NCI-H82 treated with DMSO at 0.1 percent for 48 hours (cell line): ENCODE results near the gene SPATC1L.

ENCODE experiments used
- DNase-seq: peaks from one replicate; lab custom pipeline; 2025; ENCODE audit not compliant: unreplicated experiment; lab: John Stamatoyannopoulos, UW

SPATC1L gene

GRCh38 chr21:46136739-46137349, 47.4 kb downstream of the SPATC1L start:
- DNase-seq: no peak

DNA sequence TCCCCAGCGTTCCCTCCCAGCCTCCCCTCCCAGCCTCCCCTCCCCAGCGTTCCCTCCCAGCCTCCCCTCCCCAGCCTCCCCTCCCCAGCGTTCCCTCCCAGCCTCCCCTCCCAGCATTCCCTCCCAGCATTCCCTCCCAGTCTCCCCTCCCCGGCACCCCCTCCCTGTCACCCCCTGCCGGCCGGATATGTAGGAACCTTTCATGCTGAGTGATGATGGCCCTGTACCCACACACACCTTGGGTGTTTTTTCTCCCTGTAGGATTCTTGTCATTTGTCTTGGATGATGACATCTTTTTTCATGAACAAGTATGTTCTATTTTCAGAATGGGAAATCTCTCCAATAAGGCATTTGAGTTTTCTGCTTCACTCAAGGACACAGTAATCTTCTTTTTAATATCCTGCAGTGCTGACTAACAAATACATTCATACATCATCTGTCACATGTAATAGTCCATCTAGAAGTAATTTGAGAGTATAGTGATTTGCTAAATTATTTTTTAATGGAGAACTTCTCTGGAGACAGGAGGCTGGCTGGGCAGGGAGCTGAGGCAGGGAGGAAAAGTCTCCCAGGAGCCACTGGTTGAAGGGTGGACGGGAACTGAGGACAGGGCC, 48.4 kb downstream of the SPATC1L start:
- DNase-seq: no peak

DNA sequence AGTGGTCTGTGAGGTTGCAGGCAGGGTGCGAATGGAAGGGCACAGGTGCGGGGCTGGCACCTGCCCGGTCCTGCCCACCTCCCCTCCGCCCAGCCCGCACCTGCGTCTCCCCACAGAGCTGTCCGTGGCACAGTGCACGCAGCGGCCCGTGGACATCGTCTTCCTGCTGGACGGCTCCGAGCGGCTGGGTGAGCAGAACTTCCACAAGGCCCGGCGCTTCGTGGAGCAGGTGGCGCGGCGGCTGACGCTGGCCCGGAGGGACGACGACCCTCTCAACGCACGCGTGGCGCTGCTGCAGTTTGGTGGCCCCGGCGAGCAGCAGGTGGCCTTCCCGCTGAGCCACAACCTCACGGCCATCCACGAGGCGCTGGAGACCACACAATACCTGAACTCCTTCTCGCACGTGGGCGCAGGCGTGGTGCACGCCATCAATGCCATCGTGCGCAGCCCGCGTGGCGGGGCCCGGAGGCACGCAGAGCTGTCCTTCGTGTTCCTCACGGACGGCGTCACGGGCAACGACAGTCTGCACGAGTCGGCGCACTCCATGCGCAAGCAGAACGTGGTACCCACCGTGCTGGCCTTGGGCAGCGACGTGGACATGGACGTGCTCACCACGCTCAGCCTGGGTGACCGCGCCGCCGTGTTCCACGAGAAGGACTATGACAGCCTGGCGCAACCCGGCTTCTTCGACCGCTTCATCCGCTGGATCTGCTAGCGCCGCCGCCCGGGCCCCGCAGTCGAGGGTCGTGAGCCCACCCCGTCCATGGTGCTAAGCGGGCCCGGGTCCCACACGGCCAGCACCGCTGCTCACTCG, 52.2 kb downstream of the SPATC1L start:
- no peak for DNase-seq

GRCh38 chr21:46131588-46131837, 52.7 kb downstream of the SPATC1L start:
- DNase-seq: no peak

GRCh38 chr21:46130831-46131587, 53.2 kb downstream of the SPATC1L start:
- no peak for DNase-seq

- no peak for DNase-seq
These were observed 54.2 kb downstream of the SPATC1L start for GRCh38 chr21:46129846-46130651.

DNA sequence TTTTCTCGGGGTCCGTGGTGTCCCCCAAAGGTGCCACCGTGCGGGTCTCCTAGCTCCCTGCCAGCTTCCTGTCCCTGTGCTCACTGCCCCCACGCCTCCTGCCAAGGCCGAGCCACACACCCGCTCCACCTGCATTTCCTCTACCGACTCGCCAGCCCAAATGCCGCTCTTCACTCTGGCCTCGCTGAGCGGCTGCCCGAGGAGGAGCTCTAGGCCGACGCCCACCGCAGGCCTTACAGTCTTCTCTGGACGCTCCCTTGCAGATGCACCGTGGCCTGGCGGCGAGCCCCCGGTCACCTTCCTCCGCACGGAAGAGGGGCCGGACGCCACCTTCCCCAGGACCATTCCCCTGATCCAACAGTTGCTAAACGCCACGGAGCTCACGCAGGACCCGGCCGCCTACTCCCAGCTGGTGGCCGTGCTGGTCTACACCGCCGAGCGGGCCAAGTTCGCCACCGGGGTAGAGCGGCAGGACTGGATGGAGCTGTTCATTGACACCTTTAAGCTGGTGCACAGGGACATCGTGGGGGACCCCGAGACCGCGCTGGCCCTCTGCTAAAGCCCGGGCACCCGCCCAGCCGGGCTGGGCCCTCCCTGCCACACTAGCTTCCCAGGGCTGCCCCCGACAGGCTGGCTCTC, 55.2 kb downstream of the SPATC1L start:
- no peak for DNase-seq

- no peak for DNase-seq
These were observed 55.9 kb downstream of the SPATC1L start for GRCh38 chr21:46128106-46128932.

GRCh38 chr21:46127239-46128105, 56.8 kb downstream of the SPATC1L start:
- no peak for DNase-seq

DNA sequence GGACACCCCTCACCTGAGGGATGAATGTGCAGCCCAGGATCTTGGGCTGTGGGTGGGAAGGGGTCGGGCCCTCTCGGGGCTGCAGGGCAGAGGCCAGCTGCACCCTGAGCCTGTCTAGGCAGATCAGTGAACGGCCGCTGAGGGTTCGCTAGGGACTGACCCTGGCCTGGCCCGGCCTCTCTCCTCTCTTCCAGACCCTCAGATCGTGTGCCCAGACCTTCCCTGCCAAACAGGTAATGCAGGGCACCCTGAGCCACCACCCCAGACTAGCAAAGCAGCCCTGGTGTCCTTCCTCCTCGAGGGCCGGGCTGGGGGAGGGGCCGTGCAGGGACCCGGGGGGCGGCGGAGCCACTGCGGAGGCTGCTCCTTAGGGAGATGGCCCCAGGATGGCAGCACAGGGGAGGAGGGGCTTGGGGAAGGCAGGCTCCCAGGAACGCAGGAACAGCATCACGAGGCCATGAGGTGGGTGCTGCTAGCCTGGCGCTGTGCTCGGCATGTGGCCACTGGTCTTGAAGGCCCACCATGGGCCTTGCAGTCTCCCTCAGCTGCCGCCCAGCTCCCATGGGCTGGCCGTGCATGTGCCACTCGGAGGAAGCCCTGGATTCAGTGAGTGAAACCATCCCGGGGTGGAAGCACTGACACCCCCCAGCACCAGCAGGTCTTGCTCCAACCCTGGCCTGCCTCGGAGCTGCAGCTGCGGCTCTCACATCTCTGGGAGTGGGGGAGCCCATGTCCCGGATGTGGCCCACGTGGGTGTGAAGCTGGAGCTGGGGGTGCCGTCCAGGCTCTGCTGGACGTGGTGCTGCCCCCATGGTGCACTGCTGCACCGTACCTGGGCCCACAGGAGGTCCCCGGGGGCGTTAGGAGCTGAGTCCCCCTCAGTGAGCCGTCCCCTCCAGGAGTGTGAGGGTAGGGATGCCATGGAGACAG, 57.7 kb downstream of the SPATC1L start:
- no peak for DNase-seq

DNA sequence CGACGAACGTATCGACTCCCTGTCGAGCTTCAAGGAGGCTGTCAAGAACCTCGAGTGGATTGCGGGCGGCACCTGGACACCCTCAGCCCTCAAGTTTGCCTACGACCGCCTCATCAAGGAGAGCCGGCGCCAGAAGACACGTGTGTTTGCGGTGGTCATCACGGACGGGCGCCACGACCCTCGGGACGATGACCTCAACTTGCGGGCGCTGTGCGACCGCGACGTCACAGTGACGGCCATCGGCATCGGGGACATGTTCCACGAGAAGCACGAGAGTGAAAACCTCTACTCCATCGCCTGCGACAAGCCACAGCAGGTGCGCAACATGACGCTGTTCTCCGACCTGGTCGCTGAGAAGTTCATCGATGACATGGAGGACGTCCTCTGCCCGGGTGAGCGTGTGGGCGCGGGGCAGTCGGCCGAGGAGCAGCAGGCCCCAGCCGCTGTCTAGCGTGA, 58.4 kb downstream of the SPATC1L start:
- DNase-seq: no peak

- no peak for DNase-seq
These were observed 59.1 kb downstream of the SPATC1L start for GRCh38 chr21:46124926-46125845.

DNA sequence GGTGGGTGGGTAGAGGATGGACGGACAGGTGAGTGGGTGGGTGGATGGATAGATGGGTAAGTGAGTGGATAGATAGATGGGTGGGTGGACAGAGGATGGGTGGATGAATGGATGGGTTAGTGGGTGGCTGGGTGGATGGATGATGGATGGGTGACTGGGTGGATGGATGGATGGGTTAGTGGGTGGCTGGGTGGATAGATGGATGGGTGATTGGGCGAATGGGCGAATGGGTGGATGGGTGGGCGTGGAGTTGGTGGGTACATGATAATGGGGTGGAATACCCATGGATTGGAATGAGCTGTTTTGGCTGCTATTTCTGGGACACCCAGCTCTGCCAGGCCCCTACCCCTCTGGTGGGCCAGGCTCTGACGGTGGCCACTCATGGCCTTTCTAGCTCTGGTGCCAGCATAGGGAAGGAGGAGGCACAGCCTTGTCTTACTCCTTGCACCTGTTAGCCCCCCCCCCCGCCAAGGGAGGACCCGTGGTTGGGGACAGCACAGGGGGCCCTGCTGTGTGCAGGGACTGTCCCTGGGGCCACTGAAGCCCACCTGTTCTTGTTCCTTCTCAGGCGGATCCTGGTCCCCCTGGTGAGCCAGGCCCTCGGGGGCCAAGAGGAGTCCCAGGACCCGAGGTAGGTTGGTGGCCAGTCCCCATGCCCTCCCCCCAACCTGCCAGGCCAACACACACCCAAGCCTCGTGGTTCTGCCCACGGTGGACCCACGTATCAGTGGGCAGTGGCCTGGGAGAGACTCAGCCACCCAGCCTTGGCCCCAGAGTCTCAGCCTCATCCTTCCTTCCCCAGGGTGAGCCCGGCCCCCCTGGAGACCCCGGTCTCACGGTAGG, 60.0 kb downstream of the SPATC1L start:
- DNase-seq: no peak

- DNase-seq: no peak
These were observed 61.2 kb downstream of the SPATC1L start for GRCh38 chr21:46122758-46123683.
